HG03135 (cell line): ENCODE measurements around the gene CEP120.
"Not testable (repeated sequence)": the region's sequence is repeated elsewhere in the genome, so short reads cannot be mapped to it uniquely, and the experiment has no call there.

ENCODE experiments used
- ATAC-seq: cut with Tn5 transposase; IDR thresholded peaks from one replicate; pipeline ENCODE4 v1.9.1; 2021; ENCODE audit warnings: mild to moderate bottlenecking, moderate library complexity; ENCODE audit not compliant: unreplicated experiment

Gene CEP120

GRCh38 chr5:123439709-123440108, 16.5 kb upstream of the CEP120 start:
- ATAC-seq = no peak

GRCh38 chr5:123438902-123439301, 15.7 kb upstream of the CEP120 start:
- peak; percentile 53 for ATAC-seq

- ATAC-seq = no peak
Observed at GRCh38 chr5:123438244-123438643, 15.0 kb upstream of the CEP120 start.

GRCh38 chr5:123436201-123436600, 13.0 kb upstream of the CEP120 start:
- no peak for ATAC-seq

- no peak for ATAC-seq
Observed at GRCh38 chr5:123434796-123435195, 11.6 kb upstream of the CEP120 start.

- ATAC-seq = no peak
Observed at GRCh38 chr5:123433596-123433995, 10.4 kb upstream of the CEP120 start.

- not testable (repeated sequence) for ATAC-seq
Observed at GRCh38 chr5:123430441-123430840, 7.2 kb upstream of the CEP120 start.

GRCh38 chr5:123429993-123430392, 6.8 kb upstream of the CEP120 start:
- no peak for ATAC-seq

- ATAC-seq = no peak
Observed at GRCh38 chr5:123429221-123429954, 6.2 kb upstream of the CEP120 start.

GRCh38 chr5:123428521-123429220, 5.5 kb upstream of the CEP120 start:
- ATAC-seq = no peak

- ATAC-seq = no peak
Observed at GRCh38 chr5:123427281-123427680, 4.1 kb upstream of the CEP120 start.

- no peak for ATAC-seq
Observed at GRCh38 chr5:123425431-123425830, 2.2 kb upstream of the CEP120 start.

GRCh38 chr5:123422433-123423277, 548 bp downstream of the CEP120 start:
- peak; percentile 22 for ATAC-seq

- no peak for ATAC-seq
Observed at GRCh38 chr5:123421773-123422172, 1.4 kb downstream of the CEP120 start.

- ATAC-seq = no peak
Observed at GRCh38 chr5:123414974-123415373, 8.2 kb downstream of the CEP120 start.

GRCh38 chr5:123412206-123412605, 11.0 kb downstream of the CEP120 start:
- ATAC-seq = no peak

- not testable (repeated sequence) for ATAC-seq
Observed at GRCh38 chr5:123401999-123402398, 21.2 kb downstream of the CEP120 start.

- no peak for ATAC-seq
Observed at GRCh38 chr5:123401320-123401719, 21.9 kb downstream of the CEP120 start.

- ATAC-seq = not testable (repeated sequence)
Observed at GRCh38 chr5:123400870-123401291, 22.3 kb downstream of the CEP120 start.

GRCh38 chr5:123398058-123398733, 25.0 kb downstream of the CEP120 start:
- ATAC-seq = no peak

GRCh38 chr5:123397538-123397937, 25.7 kb downstream of the CEP120 start:
- ATAC-seq = no peak
